HG03280 (cell line): ENCODE measurements around the gene CLTA.
A peak's percentile ranks its signal among the peaks of the same experiment; 100 is the strongest.
"Not testable (repeated sequence)": the region's sequence is repeated elsewhere in the genome, so short reads cannot be mapped to it uniquely, and the experiment has no call there.

Experiments used
- ATAC-seq: cut with Tn5 transposase; IDR thresholded peaks from one replicate; pipeline ENCODE4 v1.9.1; 2021; ENCODE audit warnings: mild to moderate bottlenecking, moderate library complexity; ENCODE audit not compliant: unreplicated experiment

Gene CLTA

DNA sequence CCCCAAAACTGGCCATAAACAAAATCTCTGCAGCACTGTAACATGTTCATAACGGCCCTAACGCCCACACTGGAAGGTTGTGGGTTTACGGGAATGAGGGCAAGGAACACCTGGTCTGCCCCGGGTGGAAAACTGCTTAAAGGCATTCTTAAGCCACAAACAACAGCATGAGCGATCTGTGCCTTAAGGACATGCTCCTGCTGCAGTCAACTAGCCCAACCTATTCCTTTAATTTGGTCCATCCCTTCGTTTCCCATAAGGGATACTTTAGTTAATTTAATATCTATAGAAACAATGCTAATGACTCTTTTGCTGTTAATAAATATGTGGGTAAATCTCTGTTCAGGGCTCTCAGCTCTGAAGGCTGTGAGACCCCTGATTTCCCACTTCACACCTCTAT, 10.5 kb upstream of the CLTA start:
- not testable (repeated sequence) for ATAC-seq

DNA sequence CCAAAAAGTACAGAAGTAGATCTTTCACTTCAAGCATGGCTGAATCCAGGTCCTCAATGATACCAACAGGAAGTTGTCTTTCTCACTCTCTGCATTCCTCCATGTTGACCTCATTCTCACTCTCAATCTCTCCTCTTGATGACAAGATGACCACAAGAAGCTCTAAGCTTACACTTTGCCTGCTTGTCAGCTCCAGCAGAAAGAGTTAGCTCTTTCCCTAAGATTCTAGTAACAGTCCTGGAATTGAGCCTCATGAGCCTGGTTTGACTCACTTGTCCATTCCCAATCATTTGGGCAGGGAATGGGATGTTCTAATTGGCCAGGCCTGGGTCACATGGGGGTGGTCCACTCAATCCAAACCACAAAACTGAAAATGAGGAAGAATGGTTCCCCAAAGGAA, 3.3 kb upstream of the CLTA start:
- no peak for ATAC-seq

DNA sequence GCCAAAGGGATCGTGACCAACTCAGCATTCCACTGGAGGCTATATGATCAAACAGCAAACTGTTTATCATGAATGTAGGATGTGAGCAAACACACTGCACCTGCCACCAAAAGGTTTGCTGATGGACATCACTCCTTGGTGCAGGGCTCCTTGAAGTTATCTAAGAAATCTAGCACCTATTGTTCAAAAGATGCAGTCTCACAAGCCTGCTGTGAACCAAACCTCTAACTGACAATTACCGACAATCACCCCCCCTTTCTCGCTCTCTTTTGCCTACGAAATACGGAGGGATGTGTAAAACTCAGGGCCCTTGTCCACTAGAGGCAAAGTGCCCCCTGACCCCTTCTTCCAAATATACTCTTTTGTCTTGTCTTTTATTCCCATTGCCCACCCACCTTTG, 2.5 kb upstream of the CLTA start:
- ATAC-seq, result no peak

DNA sequence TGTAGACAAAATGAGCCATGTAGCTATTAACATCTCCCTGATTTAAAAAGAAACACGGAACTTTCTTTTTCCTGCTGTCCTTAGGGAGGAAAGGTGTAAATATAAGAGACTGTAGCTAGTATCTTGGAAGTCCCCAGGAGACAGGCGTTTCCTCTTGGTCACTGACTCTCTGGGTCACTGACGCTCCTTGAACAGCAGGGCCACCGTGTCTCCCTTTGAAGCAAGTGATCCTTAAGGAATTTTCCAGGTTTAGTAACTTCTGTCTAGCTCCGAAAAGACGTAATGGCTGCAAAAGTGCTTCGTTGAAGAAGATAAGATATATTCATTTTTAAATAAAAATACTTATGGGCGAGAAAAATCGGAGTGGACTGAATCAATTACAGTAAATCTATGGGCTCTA, 745 bp upstream of the CLTA start:
- no peak for ATAC-seq

DNA sequence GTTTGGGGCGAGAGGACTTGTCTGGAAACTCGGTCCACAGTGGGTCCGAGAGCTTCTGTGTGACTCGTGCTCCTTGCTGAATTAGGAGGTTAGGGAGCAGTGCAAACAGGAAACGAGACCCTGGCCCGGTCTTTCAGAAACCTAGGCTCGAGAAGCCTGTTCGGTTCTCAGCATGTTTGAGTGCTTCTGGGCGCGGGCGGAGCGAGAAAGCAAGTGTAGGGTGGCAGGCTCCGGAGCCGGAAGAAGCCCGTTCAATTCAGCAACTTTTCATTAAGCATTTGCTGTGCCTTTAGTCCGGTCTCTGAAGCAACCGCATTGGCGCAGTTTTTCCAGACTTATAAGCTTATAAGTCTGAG, 547 bp downstream of the CLTA start:
- ATAC-seq, result peak; percentile 6

DNA sequence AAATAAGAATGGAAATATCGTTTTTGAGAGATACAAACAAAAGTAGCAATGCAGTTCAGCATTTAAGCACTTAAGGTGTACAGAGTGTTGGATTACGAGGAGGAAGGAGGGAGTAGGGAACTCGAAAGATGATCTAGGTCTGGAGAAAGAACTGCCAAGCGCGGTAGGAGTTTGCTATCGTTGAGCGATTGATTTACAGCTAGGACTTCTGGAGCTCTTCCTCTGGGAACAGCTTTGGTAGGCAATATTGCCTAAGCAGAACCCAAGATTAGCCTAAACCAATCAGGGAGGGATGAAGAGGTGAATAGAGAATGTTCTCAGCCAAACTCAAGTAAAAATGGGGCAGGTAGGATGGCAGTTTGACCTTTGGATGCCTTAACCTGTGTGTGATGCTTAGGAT, 965 bp downstream of the CLTA start:
- ATAC-seq, result no peak

DNA sequence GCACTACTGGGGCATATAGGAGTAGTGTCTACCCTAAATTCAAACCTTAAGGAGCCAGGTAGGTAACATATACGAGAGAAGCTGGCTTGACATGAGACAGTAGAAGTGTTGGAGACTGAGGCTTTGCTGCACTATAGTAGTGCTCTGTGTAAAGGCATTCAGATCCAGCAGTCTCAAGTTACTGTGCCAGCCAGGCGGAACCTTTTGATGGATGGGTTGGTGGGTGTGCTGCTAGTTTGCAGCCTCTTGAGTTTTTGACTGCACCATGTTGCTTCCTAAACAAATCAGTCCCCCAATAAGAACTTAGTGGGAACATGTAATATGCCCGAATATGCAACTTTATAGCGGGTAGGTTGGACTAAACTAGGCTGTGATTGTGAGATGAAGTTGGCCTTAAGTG, 1.5 kb downstream of the CLTA start:
- ATAC-seq, result no peak

DNA sequence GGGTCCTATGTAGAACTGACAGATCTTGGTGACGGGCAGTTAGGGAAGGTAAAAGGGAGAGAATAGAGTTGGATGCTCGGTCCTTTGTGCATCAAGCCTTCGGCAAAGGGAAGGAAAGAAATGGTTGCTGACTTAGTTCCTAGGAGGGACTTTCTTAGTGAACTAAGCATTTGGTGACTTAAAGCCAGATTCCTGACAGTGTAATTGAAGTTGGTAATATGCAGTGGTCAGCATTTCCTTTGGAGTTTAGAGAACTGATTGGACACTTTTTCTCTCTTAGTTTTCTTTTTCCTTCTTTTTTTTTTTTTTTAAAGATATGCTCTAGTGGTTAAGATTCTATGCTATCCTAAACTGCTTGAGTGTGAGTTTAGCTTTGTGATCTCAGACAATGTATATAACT, 2.3 kb downstream of the CLTA start:
- no peak for ATAC-seq

DNA sequence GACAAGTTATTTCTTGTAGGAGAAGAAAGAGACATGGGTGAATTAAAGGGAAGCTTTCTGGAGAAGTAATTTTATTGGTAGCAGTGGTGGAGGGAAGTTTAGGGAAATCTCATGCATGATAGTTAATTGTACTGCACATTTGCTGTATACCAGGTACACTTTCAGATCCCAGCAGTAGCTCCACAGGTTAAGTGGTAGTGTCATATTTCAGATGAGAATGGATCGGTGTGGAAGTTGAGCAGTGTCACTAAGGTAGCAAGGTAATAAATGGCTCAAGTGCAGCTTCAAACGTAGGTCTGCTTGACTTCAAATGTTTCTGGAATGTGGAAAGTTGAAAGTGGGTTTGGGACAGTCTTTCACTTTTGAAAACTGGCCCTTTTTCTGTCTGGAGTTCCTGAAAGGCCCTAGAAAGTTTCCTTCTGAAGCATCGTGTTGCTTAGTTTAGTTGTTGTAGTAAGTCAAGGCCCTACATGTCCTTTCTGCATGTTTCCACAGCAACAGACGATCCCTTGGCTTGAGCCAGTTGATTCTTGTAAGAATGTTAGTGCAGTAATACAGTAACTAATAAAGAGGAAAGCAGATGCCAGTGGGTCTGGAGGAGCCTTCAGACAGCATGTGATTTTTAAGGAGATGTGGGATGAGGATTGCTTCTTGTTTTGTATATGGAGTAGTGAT, 3.7 kb downstream of the CLTA start:
- ATAC-seq, result no peak

DNA sequence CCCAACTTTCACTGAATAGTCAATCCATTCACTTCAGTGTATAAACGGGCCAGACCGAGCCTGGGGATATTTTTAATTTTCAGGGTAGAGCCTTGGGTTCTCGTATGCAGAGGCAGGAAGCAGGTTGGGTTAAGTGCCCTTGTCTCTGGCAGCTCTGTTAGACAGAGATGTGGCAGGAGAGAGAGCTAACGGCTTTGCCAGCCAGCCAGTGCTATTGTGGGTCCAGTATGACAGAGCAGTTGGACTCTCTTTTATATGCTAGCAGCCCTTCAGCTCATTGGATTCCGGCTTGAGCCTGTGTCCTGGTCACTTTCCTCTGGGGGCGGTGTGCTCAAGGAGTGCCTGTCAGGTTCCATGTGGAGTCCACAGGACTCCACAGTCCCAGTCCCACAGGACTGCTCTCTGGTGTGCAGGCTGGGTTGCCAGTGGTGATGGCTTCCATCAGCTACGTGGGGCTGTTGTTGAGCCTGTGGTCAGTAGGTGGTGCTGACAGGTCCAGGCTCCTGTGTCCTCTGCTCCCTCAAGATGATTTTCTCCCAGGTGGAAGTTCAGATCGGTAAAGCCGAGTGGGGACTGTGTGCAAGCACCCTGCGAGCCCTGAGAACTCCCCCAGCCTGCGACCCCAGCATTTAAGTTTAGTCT, 14.3 kb downstream of the CLTA start:
- no peak for ATAC-seq

DNA sequence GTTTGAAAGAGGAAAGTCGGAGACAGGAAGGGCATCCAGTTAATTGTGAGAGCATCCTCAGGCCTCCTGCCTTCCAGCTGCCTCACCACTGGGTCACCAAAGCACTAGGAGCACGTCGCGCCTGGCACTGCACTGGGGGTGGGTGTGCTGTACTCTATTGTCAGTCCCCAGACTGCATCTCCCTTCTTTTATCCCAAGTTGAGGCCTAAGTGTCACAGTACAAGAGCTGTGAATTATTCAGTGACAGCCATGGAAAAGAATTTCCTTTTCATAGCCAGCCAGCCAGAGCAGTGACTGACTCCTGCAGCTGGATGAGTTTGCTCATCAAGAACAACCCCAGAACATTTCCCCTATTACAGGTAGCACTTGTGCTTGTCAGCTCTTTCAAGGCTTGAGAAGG, 16.3 kb downstream of the CLTA start:
- ATAC-seq, result no peak

DNA sequence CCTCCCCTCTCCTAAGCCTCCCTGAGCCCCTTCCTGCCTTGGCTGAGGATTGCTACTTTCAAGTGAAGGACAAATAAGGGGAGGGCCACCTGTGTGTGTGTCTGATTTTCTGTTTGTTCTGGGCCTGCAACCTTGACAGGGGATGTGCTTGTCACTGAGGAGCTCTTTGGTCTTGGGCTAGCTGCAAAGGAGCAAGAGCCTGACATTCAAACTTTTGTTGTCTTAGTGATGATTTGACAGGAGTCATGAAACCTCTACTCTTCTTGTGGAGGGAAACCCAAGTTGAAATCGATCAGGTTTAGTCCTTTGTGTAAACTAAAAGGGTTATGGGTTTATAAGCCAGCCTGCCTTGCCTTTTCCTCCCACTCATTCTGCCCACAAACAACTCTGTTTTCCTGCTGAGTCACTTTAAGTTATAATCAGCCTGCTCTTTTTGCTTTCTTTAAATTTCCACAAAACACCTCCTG, 16.9 kb downstream of the CLTA start:
- no peak for ATAC-seq

DNA sequence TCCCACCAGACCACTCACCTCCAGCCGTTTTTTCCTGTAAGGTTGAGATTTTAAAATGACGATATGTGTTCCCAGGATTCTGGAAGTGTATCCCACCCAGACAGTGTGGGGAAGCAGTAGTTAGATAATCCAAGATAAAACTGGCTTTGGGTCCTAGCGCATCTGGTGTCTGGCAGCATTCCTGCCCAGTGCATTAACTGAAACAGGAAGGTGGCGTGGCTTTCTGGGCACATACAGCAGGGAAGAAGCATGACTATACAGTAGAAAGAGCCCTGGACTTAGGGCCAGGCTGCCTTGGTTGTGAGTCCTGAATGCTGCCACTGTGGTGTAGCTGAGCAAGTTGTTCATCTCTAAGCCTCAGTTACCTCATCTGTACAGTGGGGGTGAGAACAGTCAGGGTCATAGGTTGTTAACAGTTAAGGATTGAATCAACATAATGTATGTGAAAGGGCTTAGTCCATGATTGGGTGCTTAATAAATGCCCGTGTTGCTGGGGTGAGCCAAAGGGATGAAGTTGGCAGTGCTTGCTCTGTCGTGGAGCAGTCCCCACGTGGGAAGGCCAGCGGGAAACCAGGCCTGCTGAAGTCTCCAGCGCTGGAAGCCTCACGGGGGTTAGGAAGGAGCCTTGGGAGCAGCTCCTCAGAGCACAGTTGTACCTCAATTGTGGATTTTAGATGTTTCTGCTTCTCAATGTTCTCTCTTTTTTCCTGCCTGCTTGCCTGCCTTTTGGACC, 18.0 kb downstream of the CLTA start:
- ATAC-seq, result no peak

DNA sequence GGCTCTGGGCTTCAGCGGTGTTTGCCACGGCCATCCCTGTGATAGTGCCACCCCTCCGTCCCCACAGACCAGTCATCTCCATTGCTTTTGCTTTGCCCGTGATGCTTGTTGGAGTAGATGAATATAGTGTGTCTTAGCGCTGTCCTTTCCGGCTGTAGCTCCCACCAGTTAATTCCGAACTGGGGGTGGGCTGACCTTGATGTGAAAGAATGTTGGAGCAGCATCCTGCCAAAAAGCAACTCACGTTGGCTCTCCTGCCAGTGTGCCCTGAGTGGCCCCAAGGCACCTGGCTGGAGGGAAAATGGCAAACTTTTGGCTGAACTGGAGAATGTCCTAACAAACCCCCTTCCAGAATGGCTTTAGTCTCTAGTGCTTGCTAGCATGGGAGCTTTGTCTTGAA, 20.0 kb downstream of the CLTA start:
- no peak for ATAC-seq

DNA sequence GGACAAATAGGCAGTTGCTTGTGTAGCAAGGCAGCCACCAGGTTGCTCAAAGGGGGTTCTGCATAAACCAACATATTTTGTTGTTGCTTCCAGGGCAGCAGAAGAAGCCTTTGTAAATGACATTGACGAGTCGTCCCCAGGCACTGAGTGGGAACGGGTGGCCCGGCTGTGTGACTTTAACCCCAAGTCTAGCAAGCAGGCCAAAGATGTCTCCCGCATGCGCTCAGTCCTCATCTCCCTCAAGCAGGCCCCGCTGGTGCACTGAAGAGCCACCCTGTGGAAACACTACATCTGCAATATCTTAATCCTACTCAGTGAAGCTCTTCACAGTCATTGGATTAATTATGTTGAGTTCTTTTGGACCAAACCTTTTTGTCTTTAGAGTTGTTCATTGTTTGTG, 20.8 kb downstream of the CLTA start:
- no peak for ATAC-seq

DNA sequence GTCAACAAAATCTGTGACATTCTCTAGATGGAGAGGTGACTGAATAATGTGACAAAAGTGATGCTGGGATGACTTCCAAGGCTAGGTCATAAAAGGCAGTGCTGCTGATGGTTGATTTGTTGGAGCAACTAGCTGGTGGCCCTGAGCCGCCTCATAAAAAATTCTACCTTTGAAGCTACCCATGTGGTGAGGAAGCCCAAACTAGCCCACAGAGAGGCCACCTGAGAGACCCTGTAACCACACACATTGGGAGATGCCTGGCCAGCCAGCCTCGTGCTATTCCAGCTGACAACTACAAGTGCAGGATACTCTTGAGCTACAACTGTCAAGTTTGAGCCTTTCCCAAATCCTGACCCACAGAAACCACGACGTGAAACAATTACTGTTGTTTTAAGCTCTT, 22.7 kb downstream of the CLTA start:
- ATAC-seq, result no peak

DNA sequence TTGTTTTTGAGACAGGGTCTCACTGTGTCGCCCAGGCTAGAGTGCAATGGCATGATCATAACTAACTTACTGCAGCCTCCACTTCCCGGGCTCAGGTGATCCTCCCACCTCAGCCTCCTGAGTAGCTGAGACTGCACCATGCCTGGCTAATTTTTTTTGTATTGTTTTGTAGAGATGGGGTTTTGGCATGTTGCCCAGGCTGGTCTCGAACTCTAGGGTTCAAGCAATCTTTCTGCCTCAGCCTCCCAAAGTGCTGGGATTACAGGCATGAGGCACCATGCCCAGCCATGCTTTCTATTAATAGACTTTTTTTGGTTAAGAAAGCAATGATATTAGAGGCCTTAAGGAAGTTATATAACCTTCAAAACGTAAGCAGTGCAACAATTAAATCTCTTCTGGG, 23.3 kb downstream of the CLTA start:
- ATAC-seq, result no peak

DNA sequence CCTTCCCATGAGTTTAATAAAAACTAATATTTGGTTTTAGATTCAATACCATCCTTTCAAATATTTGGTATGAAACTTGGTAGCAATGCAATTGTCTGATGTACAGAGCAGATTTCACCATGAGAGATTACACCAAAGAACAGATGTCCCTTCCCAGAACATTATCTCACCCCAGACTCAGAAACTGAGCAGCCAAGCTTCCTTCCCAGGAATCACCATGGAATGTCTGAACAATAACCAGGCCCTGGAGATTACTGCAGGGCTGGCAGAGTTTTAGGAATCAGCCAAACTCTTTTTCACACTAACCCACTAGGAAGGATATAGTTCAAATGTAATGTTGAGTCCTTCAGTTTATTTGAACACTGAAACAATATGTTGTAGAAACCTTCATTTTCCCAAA, 23.9 kb downstream of the CLTA start:
- no peak for ATAC-seq

DNA sequence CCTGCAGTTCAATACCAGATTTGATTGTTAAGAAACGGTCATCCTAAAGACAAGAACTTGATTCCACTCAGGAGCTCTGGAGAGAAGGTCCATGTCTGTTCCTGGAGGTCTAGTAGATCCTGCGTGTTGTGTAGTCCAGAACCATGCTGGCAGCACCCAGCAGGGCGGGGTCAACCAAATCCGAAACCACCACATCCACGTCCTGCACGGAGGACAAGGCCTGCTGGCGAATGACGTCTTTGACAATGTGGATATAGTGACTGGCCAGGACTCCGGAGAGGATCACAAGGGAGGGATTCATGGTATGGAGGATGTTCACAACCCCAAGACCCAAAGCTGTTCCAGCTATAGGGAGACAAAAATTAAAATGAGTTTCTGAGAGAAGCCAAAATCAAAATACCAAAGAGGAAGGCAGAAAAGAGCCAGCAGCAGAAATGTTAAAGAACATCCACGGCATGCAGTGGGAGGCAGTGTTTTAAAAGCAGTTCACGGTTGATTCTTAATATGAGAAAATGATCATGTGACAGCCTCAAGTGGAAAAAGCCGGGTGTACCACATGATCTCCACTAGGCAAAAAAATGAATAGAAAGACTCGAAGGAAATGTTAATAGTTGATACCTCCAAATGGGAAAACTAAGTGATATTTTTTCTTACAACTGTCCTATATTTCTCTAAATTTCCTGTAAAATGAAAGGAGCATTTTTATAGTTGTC, 26.7 kb downstream of the CLTA start:
- no peak for ATAC-seq

DNA sequence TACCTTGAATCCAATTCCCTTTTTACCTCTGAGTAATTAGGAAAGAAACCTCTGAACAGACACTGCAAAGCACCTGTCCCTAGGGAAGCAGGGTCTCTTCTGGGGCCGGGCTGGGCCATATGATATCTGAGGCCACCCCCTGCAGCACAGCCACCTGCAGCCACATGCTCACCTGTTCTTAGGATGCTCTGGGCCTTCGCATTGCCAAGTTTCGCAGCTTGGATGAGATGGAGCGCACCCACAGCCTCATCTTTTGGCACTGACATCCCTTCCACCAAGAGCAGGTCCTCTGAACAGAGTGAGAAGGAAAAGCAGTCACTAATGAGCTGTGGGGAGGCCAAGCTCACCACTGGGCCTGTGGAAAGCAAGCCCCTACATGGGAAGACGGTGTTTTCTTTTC, 27.3 kb downstream of the CLTA start:
- no peak for ATAC-seq

DNA sequence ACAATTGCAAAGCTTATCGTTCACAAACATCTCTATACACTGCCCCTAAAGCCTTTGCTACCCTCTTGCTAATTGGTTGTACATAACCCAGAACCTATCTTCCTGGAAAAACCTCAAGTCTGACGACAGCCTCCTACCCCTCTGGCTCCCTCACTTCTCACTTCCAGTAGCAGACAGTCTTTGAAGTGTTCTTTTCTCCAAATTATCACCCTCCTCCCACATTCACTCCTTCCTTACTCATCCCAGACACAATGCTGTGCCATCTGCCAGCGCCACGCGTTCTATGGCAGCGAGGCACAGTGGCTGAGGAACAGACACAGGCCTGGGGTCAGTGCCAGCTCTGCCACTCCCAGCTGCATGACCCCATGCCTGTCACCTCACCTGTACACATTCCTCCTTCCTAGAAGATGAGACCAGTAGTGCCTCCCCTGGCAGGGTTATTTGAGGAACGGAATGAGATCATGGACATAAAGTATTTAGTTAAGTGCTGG, 27.7 kb downstream of the CLTA start:
- ATAC-seq, result no peak

DNA sequence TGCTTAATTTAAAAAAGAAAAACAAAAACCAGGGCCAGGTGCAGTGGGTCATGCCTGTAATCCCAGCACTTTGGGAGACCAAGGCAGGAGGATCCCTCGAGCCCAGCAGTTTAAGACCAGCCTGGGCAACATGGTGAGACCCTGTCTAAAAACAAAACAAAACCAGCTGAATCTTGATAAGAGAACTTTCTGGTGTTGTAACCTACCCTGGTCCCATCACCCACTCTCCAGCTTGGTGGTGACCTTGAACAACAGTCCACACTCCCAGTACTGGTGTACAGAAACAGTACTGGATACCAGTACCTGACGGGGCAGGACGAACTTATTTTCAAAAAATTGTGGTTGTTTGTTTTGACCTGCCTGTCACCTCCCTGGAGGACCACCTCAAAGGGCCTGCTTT, 30.9 kb downstream of the CLTA start:
- no peak for ATAC-seq
